H1 (cell line): Measurements from ENCODE around the gene MAML3.

ENCODE experiments used
- ATF3 ChIP-seq: IDR thresholded peaks from 2 replicates; pipeline ENCODE4 v1.6.1; 2011; ENCODE audit warnings: low read depth, mild to moderate bottlenecking, low read length; ENCODE audit not compliant: insufficient read depth
- CBX5 ChIP-seq: fragments of 300-800, 300-1000 bp; sonication (generic); IDR thresholded peaks from 2 replicates; pipeline ENCODE4 v1.7.1; 2016; ENCODE audit warnings: antibody characterized with exemption, low read length, low read depth
- EP300 ChIP-seq, 2 experiments: IDR thresholded peaks; 1 replicate in 1 of 2; 2 replicates in 1 of 2; pipeline ENCODE4 v1.6.1; 2011 to 2012; ENCODE audit warnings: low read depth in 2 of 2, low read length in 2 of 2, mild to moderate bottlenecking in 2 of 2, borderline replicate concordance in 1 of 2, inconsistent platforms in 1 of 2, moderate library complexity in 1 of 2
- EZH2 ChIP-seq: fragments of 200-600 bp; sonication (generic); IDR thresholded peaks from 2 replicates; pipeline ENCODE4 v1.7.1; 2012; ENCODE audit warnings: low read depth, mild to moderate bottlenecking, moderate library complexity, low read length, inconsistent platforms; ENCODE audit not compliant: severe bottlenecking
- HDAC2 ChIP-seq, 2 experiments: fragments of 300-600 bp in 1 of 2; sonication (generic) in 1 of 2; IDR thresholded peaks; 2 replicates each; pipeline ENCODE4 v1.6.1; 2011 to 2012; ENCODE audit warnings: low read depth in 2 of 2, low read length in 2 of 2, mild to moderate bottlenecking in 2 of 2, moderate library complexity in 2 of 2, borderline replicate concordance in 1 of 2, inconsistent platforms in 1 of 2
- MAX ChIP-seq: IDR thresholded peaks from 2 replicates; pipeline ENCODE4 v1.6.1; 2012; ENCODE audit warnings: inconsistent platforms
- POLR2A ChIP-seq, 2 experiments: IDR thresholded peaks; 1 replicate in 1 of 2; 2 replicates in 1 of 2; pipeline ENCODE4 v1.6.1; 2011; ENCODE audit warnings: low read depth in 2 of 2, low read length in 2 of 2, mild to moderate bottlenecking in 2 of 2; ENCODE audit errors: control extremely low read depth in 1 of 2
- RFX5 ChIP-seq: IDR thresholded peaks from 2 replicates; pipeline ENCODE4 v1.6.1; 2011; ENCODE audit warnings: low read depth, low read length, improper control_type of control experiment, borderline replicate concordance
- SIN3A ChIP-seq, 2 experiments: IDR thresholded peaks in 1 of 2; conservative IDR thresholded peaks in 1 of 2; 2 replicates each; pipeline ENCODE4 v1.6.1; 2011 to 2012; ENCODE audit warnings: low read length in 2 of 2, improper control_type of control experiment in 1 of 2, low read depth in 1 of 2, mild to moderate bottlenecking in 1 of 2
- SP1 ChIP-seq: IDR thresholded peaks from 2 replicates; pipeline ENCODE4 v1.6.1; 2011; ENCODE audit warnings: low read depth, low read length
- TCF12 ChIP-seq: IDR thresholded peaks from 2 replicates; pipeline ENCODE4 v1.6.1; 2011; ENCODE audit warnings: low read depth, mild to moderate bottlenecking, low read length
- TF ChIP-seq, protein P1 (sequence below), 3 experiments: IDR thresholded peaks; 1 replicate in 2 of 3; 2 replicates in 1 of 3; pipeline versions ENCODE4 v1.5.1 to v1.6.1; 2011; ENCODE audit warnings: low read length in 3 of 3, mild to moderate bottlenecking in 3 of 3, inconsistent platforms in 2 of 3, low read depth in 1 of 3, moderate library complexity in 1 of 3; ENCODE audit not compliant: insufficient read depth in 1 of 3; ENCODE audit errors: control extremely low read depth in 1 of 3

DNA sequence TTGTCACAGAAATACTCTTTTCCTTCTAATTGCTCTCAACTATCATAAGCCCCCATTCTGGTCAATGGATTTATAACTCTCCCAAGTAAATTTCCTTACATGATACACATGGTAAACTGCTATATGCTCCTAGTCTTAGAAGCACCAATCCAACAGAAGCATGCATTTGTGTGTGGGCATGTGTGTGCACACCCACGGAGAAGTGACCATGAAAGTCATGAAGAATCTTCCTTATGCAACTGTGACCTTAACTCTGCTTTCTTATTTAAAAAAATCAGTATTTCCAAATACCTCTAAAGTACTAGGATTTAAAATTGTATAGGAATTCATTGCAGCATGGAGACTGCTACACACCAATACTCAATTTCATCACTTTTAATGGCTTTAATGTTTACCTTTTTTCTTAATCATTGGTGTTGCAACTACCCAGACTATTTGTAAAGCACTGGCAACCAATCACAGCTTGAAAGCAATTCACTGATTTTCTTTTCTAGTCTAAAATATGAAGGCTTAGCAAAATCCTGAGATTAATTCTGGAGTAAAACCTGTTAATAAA lies 47.6 kb downstream of the MAML3 start:
- TF ChIP-seq CBX5 = no peak
- no peak for TF ChIP-seq SIN3A (conservative IDR thresholded peaks at IDR 0.05 in 1 of 2, IDR thresholded peaks at IDR 0.05 in 1 of 2; ENCODE audit: low read depth in 1 of 2, low read length in 2 of 2)
- no peak for TF ChIP-seq SP1
- TF ChIP-seq ATF3 = no peak
- TF ChIP-seq, protein P1, sequence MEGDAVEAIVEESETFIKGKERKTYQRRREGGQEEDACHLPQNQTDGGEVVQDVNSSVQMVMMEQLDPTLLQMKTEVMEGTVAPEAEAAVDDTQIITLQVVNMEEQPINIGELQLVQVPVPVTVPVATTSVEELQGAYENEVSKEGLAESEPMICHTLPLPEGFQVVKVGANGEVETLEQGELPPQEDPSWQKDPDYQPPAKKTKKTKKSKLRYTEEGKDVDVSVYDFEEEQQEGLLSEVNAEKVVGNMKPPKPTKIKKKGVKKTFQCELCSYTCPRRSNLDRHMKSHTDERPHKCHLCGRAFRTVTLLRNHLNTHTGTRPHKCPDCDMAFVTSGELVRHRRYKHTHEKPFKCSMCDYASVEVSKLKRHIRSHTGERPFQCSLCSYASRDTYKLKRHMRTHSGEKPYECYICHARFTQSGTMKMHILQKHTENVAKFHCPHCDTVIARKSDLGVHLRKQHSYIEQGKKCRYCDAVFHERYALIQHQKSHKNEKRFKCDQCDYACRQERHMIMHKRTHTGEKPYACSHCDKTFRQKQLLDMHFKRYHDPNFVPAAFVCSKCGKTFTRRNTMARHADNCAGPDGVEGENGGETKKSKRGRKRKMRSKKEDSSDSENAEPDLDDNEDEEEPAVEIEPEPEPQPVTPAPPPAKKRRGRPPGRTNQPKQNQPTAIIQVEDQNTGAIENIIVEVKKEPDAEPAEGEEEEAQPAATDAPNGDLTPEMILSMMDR (IDR thresholded peaks at IDR 0.05; ENCODE audit: control extremely low read depth in 1 of 3, insufficient read depth in 1 of 3, low read depth in 1 of 3, low read length in 3 of 3) = no peak
- no peak for TF ChIP-seq POLR2A (IDR thresholded peaks at IDR 0.05; ENCODE audit: control extremely low read depth in 1 of 2, low read depth in 2 of 2, low read length in 2 of 2)
- no peak for TF ChIP-seq RFX5
- TF ChIP-seq EZH2 = no peak
- TF ChIP-seq MAX = no peak
- TF ChIP-seq TCF12 = no peak
- no peak for TF ChIP-seq EP300 (IDR thresholded peaks at IDR 0.05; ENCODE audit: borderline replicate concordance in 1 of 2, low read depth in 2 of 2, low read length in 2 of 2)
- TF ChIP-seq HDAC2 (IDR thresholded peaks at IDR 0.05; ENCODE audit: borderline replicate concordance in 1 of 2, low read depth in 2 of 2, low read length in 2 of 2) = no peak
